GM12891 (cell line): ENCODE results near the gene HSPA1L.
"Not testable (repeated sequence)": the region's sequence is repeated elsewhere in the genome, so short reads cannot be mapped to it uniquely, and the experiment has no call there.

Experiments
- POLR2A ChIP-seq: IDR thresholded peaks from 2 replicates; pipeline ENCODE4 v1.6.1; 2011; ENCODE audit warnings: low read depth, low read length, control low read depth
- POLR2AphosphoS5 ChIP-seq: IDR thresholded peaks from 2 replicates; pipeline ENCODE4 v1.6.1; 2011; ENCODE audit warnings: low read depth, low read length, control low read depth
- POU2F2 ChIP-seq: IDR thresholded peaks from 2 replicates; pipeline ENCODE4 v1.6.1; 2011; ENCODE audit warnings: low read depth, mild to moderate bottlenecking, control low read depth, low read length, moderate library complexity
- TAF1 ChIP-seq: IDR thresholded peaks from 2 replicates; pipeline ENCODE4 v1.6.1; 2011; ENCODE audit warnings: low read depth, low read length, control low read depth

DNA sequence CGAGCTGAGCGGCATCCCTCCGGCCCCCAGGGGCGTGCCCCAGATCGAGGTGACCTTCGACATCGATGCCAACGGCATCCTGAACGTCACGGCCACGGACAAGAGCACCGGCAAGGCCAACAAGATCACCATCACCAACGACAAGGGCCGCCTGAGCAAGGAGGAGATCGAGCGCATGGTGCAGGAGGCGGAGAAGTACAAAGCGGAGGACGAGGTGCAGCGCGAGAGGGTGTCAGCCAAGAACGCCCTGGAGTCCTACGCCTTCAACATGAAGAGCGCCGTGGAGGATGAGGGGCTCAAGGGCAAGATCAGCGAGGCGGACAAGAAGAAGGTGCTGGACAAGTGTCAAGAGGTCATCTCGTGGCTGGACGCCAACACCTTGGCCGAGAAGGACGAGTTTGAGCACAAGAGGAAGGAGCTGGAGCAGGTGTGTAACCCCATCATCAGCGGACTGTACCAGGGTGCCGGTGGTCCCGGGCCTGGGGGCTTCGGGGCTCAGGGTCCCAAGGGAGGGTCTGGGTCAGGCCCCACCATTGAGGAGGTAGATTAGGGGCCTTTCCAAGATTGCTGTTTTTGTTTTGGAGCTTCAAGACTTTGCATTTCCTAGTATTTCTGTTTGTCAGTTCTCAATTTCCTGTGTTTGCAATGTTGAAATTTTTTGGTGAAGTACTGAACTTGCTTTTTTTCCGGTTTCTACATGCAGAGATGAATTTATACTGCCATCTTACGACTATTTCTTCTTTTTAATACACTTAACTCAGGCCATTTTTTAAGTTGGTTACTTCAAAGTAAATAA is 2.2 kb upstream of the HSPA1L start:
- not testable (repeated sequence) for TF ChIP-seq POLR2A, POLR2AphosphoS5, TAF1, POU2F2
